HG02642 (cell line): ENCODE data around the gene ZBTB7A.

ENCODE experiments used
- ATAC-seq: cut with Tn5 transposase; IDR thresholded peaks from one replicate; pipeline ENCODE4 v1.9.1; 2021; ENCODE audit warnings: mild to moderate bottlenecking; ENCODE audit not compliant: unreplicated experiment, poor library complexity

The ZBTB7A gene

GRCh38 chr19:4094761-4095487 is 28.2 kb upstream of the ZBTB7A start:
- ATAC-seq, result no peak

- ATAC-seq, result no peak
Measured at GRCh38 chr19:4094291-4094690, 27.6 kb upstream of the ZBTB7A start.

GRCh38 chr19:4093643-4094175 is 27.0 kb upstream of the ZBTB7A start:
- no peak for ATAC-seq

GRCh38 chr19:4090356-4091220 is 23.9 kb upstream of the ZBTB7A start:
- no peak for ATAC-seq

- ATAC-seq, result no peak
Measured at GRCh38 chr19:4089946-4090345, 23.2 kb upstream of the ZBTB7A start.

- ATAC-seq, result no peak
Measured at GRCh38 chr19:4089400-4089908, 22.8 kb upstream of the ZBTB7A start.

- no peak for ATAC-seq
Measured at GRCh38 chr19:4088975-4089374, 22.3 kb upstream of the ZBTB7A start.

- no peak for ATAC-seq
Measured at GRCh38 chr19:4087787-4088679, 21.3 kb upstream of the ZBTB7A start.

- no peak for ATAC-seq
Measured at GRCh38 chr19:4086411-4086867, 19.7 kb upstream of the ZBTB7A start.

GRCh38 chr19:4084547-4084877 is 17.8 kb upstream of the ZBTB7A start:
- ATAC-seq, result no peak

GRCh38 chr19:4083677-4084546 is 17.2 kb upstream of the ZBTB7A start:
- no peak for ATAC-seq

GRCh38 chr19:4082172-4082571 is 15.5 kb upstream of the ZBTB7A start:
- no peak for ATAC-seq

GRCh38 chr19:4081441-4082129 is 14.9 kb upstream of the ZBTB7A start:
- no peak for ATAC-seq

GRCh38 chr19:4080473-4080872 is 13.8 kb upstream of the ZBTB7A start:
- ATAC-seq, result no peak

- no peak for ATAC-seq
Measured at GRCh38 chr19:4077800-4078684, 11.3 kb upstream of the ZBTB7A start.

- no peak for ATAC-seq
Measured at GRCh38 chr19:4077007-4077374, 10.3 kb upstream of the ZBTB7A start.

- ATAC-seq, result no peak
Measured at GRCh38 chr19:4075373-4075772, 8.7 kb upstream of the ZBTB7A start.

- no peak for ATAC-seq
Measured at GRCh38 chr19:4071610-4072009, 4.9 kb upstream of the ZBTB7A start.
